ENCODE measurements around the gene TAGLN. TPM values are rescaled to one million over a fixed set of nuclear protein-coding genes. Genes with fewer than 3 reads are reported as not detected.

Gene TAGLN
- total and polyA plus RNA-seq, 2 donors (not counting 1 experiment from before 2014, with no cell fraction given) = 17.9 to 51.8 TPM

GRCh38 chr11:117159892-117160291 lies 39.3 kb upstream of the TAGLN start:
- TF ChIP-seq EZH2 (IDR thresholded peaks at IDR 0.05; ENCODE audit: borderline replicate concordance, insufficient read depth, low read depth, low read length, poor library complexity, severe bottlenecking) = no peak
- TF ChIP-seq CTCF (IDR thresholded peaks at IDR 0.05) = no peak
- H3K4me3 Mint-ChIP-seq = no peak overlapping the region
- ATAC-seq (ENCODE audit: low read depth) = no peak
- H3K4me1 Mint-ChIP-seq = peaks cover 24% of the 10 kb centered on the region
- H3K9me3 ChIP-seq (ENCODE audit: control extremely low read depth in 1 of 3, control insufficient read depth in 2 of 3, insufficient read depth in 1 of 3, low read length in 2 of 3) = no peaks in the 10 kb centered on the region
- H4K20me1 ChIP-seq (ENCODE audit: control insufficient read depth, insufficient read depth, low read length, poor library complexity, severe bottlenecking) = peaks cover 58% of the 10 kb centered on the region
- no peak overlapping the region for H3K27ac Mint-ChIP-seq
- POLR2A ChIA-PET = no interaction called here
- intact Hi-C loops (cut with micrococcal nuclease) = no loop called here
- no peaks in the 10 kb centered on the region for H3K27me3 Mint-ChIP-seq
- peaks cover 0 to 7% of the 10 kb centered on the region in 2 donors for H3K4me1 ChIP-seq (ENCODE audit: control insufficient read depth in 2 of 2, insufficient read depth in 2 of 2, low read length in 2 of 2)
- H3K4me3 ChIP-seq (ENCODE audit: control extremely low read depth in 1 of 5, extremely low read depth in 1 of 5, insufficient read depth in 1 of 5, low read depth in 2 of 5, low read length in 4 of 5) = no peak overlapping the region
- H3K9ac ChIP-seq (ENCODE audit: low read length) = no peak overlapping the region
- no peak overlapping the region for H3K4me2 ChIP-seq (replicated peaks; ENCODE audit: low read depth, low read length, poor library complexity, severe bottlenecking)
- WGBS (ENCODE audit: insufficient coverage) = no CpG with 5 or more reads among the region's 2 CpGs
- H3K9me3 Mint-ChIP-seq (ENCODE audit: insufficient read depth) = no peaks in the 10 kb centered on the region
- peak overlapping the region in 1 of 2 donors; percentile 14 for H3K27ac ChIP-seq (ENCODE audit: low read length in 2 of 2)
- no peaks in the 10 kb centered on the region for H3K27me3 ChIP-seq (replicated peaks in 1 of 4; ENCODE audit: control extremely low read depth in 1 of 4, control insufficient read depth in 3 of 4, insufficient read depth in 4 of 4, low read length in 3 of 4)
- CTCF ChIA-PET = interaction anchor here (1.6 kb wide), 1 partner anchor 12 kb away, joined by 4 read pairs; no protein-coding TSS in a partner anchor
- no peak overlapping the region for H2AFZ ChIP-seq (ENCODE audit: insufficient read depth, low read depth, low read length, poor library complexity, severe bottlenecking)
- H3K36me3 ChIP-seq (replicated peaks in 1 of 2; ENCODE audit: control extremely low read depth in 1 of 2, control insufficient read depth in 1 of 2, extremely low read depth in 1 of 2, insufficient read depth in 2 of 2, low read length in 1 of 2) = peaks cover 13 to 60% of the 10 kb centered on the region in 2 experiments
- DNase-seq = no peak
- peaks cover 76% of the 10 kb centered on the region for H3K79me2 ChIP-seq (ENCODE audit: control insufficient read depth, insufficient read depth, low read length)

GRCh38 chr11:117160826-117161225 lies 38.3 kb upstream of the TAGLN start:
- Histone ChIP-seq H3K9me3 (ENCODE audit: control extremely low read depth in 1 of 3, control insufficient read depth in 2 of 3, insufficient read depth in 1 of 3, low read length in 2 of 3) (no peaks in the 10 kb centered on the region), H4K20me1 (ENCODE audit: control insufficient read depth, insufficient read depth, low read length, poor library complexity, severe bottlenecking) (peaks cover 51% of the 10 kb centered on the region), H3K4me2 (replicated peaks; ENCODE audit: low read depth, low read length, poor library complexity, severe bottlenecking) (no peak overlapping the region), H3K4me1 (ENCODE audit: control insufficient read depth in 2 of 2, insufficient read depth in 2 of 2, low read length in 2 of 2) (peaks cover 0 to 4% of the 10 kb centered on the region in 2 donors), H3K27me3 (replicated peaks in 1 of 4; ENCODE audit: control extremely low read depth in 1 of 4, control insufficient read depth in 3 of 4, insufficient read depth in 4 of 4, low read length in 3 of 4) (no peaks in the 10 kb centered on the region), H3K79me2 (ENCODE audit: control insufficient read depth, insufficient read depth, low read length) (peaks cover 67% of the 10 kb centered on the region), H3K27ac (ENCODE audit: low read length in 2 of 2) (peak overlapping the region in 1 of 2 donors; percentile 12), H3K4me3 (ENCODE audit: control extremely low read depth in 1 of 5, extremely low read depth in 1 of 5, insufficient read depth in 1 of 5, low read depth in 2 of 5, low read length in 4 of 5) (no peak overlapping the region), H3K36me3 (replicated peaks in 1 of 2; ENCODE audit: control extremely low read depth in 1 of 2, control insufficient read depth in 1 of 2, extremely low read depth in 1 of 2, insufficient read depth in 2 of 2, low read length in 1 of 2) (peaks cover 15 to 66% of the 10 kb centered on the region in 2 experiments), H2AFZ (ENCODE audit: insufficient read depth, low read depth, low read length, poor library complexity, severe bottlenecking) (no peak overlapping the region), H3K9ac (ENCODE audit: low read length) (no peak overlapping the region)
- Mint-ChIP-seq H3K27me3 (no peaks in the 10 kb centered on the region), H3K4me1 (peaks cover 21% of the 10 kb centered on the region), H3K27ac (peak overlapping the region; percentile 6), H3K4me3 (no peak overlapping the region), H3K9me3 (ENCODE audit: insufficient read depth) (no peaks in the 10 kb centered on the region)
- ChIA-PET POLR2A (no interaction called here), CTCF (interaction anchor here (1.0 to 1.6 kb wide), 3 partner anchors 12 to 55 kb away, joined by 3 to 4 read pairs (median 3); no protein-coding TSS in a partner anchor)
- ATAC-seq (ENCODE audit: low read depth) (no peak), DNase-seq (no peak)
- no peak for TF ChIP-seq EZH2 (IDR thresholded peaks at IDR 0.05; ENCODE audit: borderline replicate concordance, insufficient read depth, low read depth, low read length, poor library complexity, severe bottlenecking)
- no peak for TF ChIP-seq CTCF (IDR thresholded peaks at IDR 0.05)
- no CpG with 5 or more reads among the region's 2 CpGs for WGBS (ENCODE audit: insufficient coverage)
- intact Hi-C loops (cut with micrococcal nuclease) = no loop called here

Data from B cell (primary cell).